Adipocyte (in vitro differentiated cells): ENCODE results near the gene GOLGA6A.
"Not testable (repeated sequence)": the region's sequence is repeated elsewhere in the genome, so short reads cannot be mapped to it uniquely, and the experiment has no call there.

Source experiments
- DNase-seq: peaks from one replicate; pipeline ENCODE4 v3.0.0-alpha.2; 2015; ENCODE audit warnings: low read depth
- H3K27me3 ChIP-seq: replicated peaks from 2 replicates; pipeline ENCODE4 v1.7.0; 2013; ENCODE audit warnings: mild to moderate bottlenecking, low read length, moderate library complexity; ENCODE audit not compliant: control insufficient read depth, insufficient read depth
- H3K36me3 ChIP-seq: 2 replicates; pipeline ENCODE4 v1.7.0; 2013; ENCODE audit warnings: low read length, mild to moderate bottlenecking, moderate library complexity; ENCODE audit not compliant: control insufficient read depth, insufficient read depth, severe bottlenecking
- H3K4me1 ChIP-seq: 2 replicates; pipeline ENCODE4 v1.7.0; 2013; ENCODE audit warnings: mild to moderate bottlenecking, low read length, moderate library complexity; ENCODE audit not compliant: control insufficient read depth, insufficient read depth
- H3K4me3 ChIP-seq: 2 replicates; pipeline ENCODE4 v1.7.0; 2013; ENCODE audit warnings: mild to moderate bottlenecking, low read length, moderate library complexity
- H3K9ac ChIP-seq: 2 replicates; pipeline ENCODE4 v1.7.0; 2013; ENCODE audit warnings: mild to moderate bottlenecking, low read length, moderate library complexity
- H3K9me3 ChIP-seq: 2 replicates; pipeline ENCODE4 v1.7.0; 2013; ENCODE audit warnings: mild to moderate bottlenecking, low read length, moderate library complexity; ENCODE audit not compliant: control insufficient read depth

The GOLGA6A gene

GRCh38 chr15:74062671-74063070 is 19.7 kb downstream of the GOLGA6A start:
- Histone ChIP-seq H3K4me3 (no peak overlapping the region), H3K9me3 (no peaks in the 10 kb centered on the region), H3K4me1 (no peaks in the 10 kb centered on the region), H3K27me3 (peaks cover 9% of the 10 kb centered on the region), H3K9ac (no peak overlapping the region), H3K36me3 (no peaks in the 10 kb centered on the region)
- DNase-seq, result no peak

- Histone ChIP-seq H3K4me3 (no peak overlapping the region), H3K27me3 (peaks cover 9% of the 10 kb centered on the region), H3K36me3 (no peaks in the 10 kb centered on the region), H3K9me3 (no peaks in the 10 kb centered on the region), H3K9ac (no peak overlapping the region), H3K4me1 (no peaks in the 10 kb centered on the region)
- no peak for DNase-seq
These were observed 20.1 kb downstream of the GOLGA6A start for GRCh38 chr15:74062236-74062635.

GRCh38 chr15:74060251-74060650 is 22.1 kb downstream of the GOLGA6A start:
- H3K4me3 ChIP-seq, result no peak overlapping the region
- no peaks in the 10 kb centered on the region for H3K4me1 ChIP-seq
- DNase-seq, result no peak

GRCh38 chr15:74059050-74059833 is 23.1 kb downstream of the GOLGA6A start:
- not testable (repeated sequence) for H3K4me1 ChIP-seq, H3K27me3 ChIP-seq, H3K36me3 ChIP-seq, H3K9me3 ChIP-seq, DNase-seq, H3K4me3 ChIP-seq, H3K9ac ChIP-seq

More at GRCh38 chr15:74060251-74060650, 22.1 kb downstream of the GOLGA6A start:
- Histone ChIP-seq H3K27me3 (peaks cover 9% of the 10 kb centered on the region), H3K9me3 (no peaks in the 10 kb centered on the region), H3K9ac (no peak overlapping the region), H3K36me3 (no peaks in the 10 kb centered on the region)

GRCh38 chr15:74056330-74056729 is 26.0 kb downstream of the GOLGA6A start:
- peaks cover 17% of the 10 kb centered on the region for H3K4me1 ChIP-seq
- DNase-seq, H3K9ac ChIP-seq, H3K27me3 ChIP-seq, H3K4me3 ChIP-seq, H3K9me3 ChIP-seq, H3K36me3 ChIP-seq: not testable (repeated sequence)

- H3K4me1 ChIP-seq, result peaks cover 20% of the 10 kb centered on the region
- no peaks in the 10 kb centered on the region for H3K9me3 ChIP-seq
- no peaks in the 10 kb centered on the region for H3K36me3 ChIP-seq
- peaks cover 9% of the 10 kb centered on the region for H3K27me3 ChIP-seq
- DNase-seq, result no peak
- no peak overlapping the region for H3K9ac ChIP-seq
- no peak overlapping the region for H3K4me3 ChIP-seq
These were observed 26.5 kb downstream of the GOLGA6A start for GRCh38 chr15:74055804-74056203.

- peak; percentile 97 for DNase-seq
- Histone ChIP-seq H3K9me3 (no peaks in the 10 kb centered on the region), H3K27me3 (peaks cover 4% of the 10 kb centered on the region), H3K36me3 (no peaks in the 10 kb centered on the region), H3K4me3 (peak overlapping the region; percentile 60), H3K4me1 (peaks cover 33% of the 10 kb centered on the region), H3K9ac (peak overlapping the region; percentile 77)
These were observed 28.3 kb downstream of the GOLGA6A start for GRCh38 chr15:74053941-74054529.

- no peak for DNase-seq
- peak overlapping the region; percentile 60 for H3K4me3 ChIP-seq
- H3K27me3 ChIP-seq, result no peaks in the 10 kb centered on the region
- peak overlapping the region; percentile 77 for H3K9ac ChIP-seq
- no peaks in the 10 kb centered on the region for H3K9me3 ChIP-seq
- no peaks in the 10 kb centered on the region for H3K36me3 ChIP-seq
- peaks cover 33% of the 10 kb centered on the region for H3K4me1 ChIP-seq
These were observed 28.8 kb downstream of the GOLGA6A start for GRCh38 chr15:74053517-74053916.

GRCh38 chr15:74052271-74053260 is 29.8 kb downstream of the GOLGA6A start:
- Histone ChIP-seq H3K9ac (peak overlapping the region; percentile 53), H3K4me1 (peaks cover 38% of the 10 kb centered on the region)
- H3K27me3 ChIP-seq, H3K36me3 ChIP-seq, DNase-seq, H3K9me3 ChIP-seq, H3K4me3 ChIP-seq: not testable (repeated sequence)

- Histone ChIP-seq H3K27me3 (no peaks in the 10 kb centered on the region), H3K9ac (peak overlapping the region; percentile 78), H3K36me3 (no peaks in the 10 kb centered on the region)
These were observed 31.7 kb downstream of the GOLGA6A start for GRCh38 chr15:74050556-74051234.

More at GRCh38 chr15:74050556-74051234, 31.7 kb downstream of the GOLGA6A start:
- Histone ChIP-seq H3K4me3 (peak overlapping the region; percentile 51), H3K4me1 (peaks cover 38% of the 10 kb centered on the region), H3K9me3 (no peaks in the 10 kb centered on the region)
- DNase-seq, result no peak
